SU-DHL-6 (cell line): ENCODE data around the gene GOPC.

Experiments
- EZH2phosphoT487 ChIP-seq: fragments of 200-600 bp; sonication (generic), shearing (Covaris generic); conservative IDR thresholded peaks from 2 replicates; pipeline ENCODE4 v1.6.1; 2018; ENCODE audit warnings: mild to moderate bottlenecking, antibody characterized with exemption, low read length, moderate library complexity, mixed read lengths
- TF ChIP-seq, protein P1 (sequence below): fragments of 200-600 bp; sonication (generic); IDR thresholded peaks from one replicate; pipeline ENCODE4 v1.5.1; 2017; ENCODE audit warnings: antibody characterized with exemption, mild to moderate bottlenecking, low read length, moderate library complexity; ENCODE audit not compliant: insufficient read depth, poor library complexity, severe bottlenecking

DNA sequence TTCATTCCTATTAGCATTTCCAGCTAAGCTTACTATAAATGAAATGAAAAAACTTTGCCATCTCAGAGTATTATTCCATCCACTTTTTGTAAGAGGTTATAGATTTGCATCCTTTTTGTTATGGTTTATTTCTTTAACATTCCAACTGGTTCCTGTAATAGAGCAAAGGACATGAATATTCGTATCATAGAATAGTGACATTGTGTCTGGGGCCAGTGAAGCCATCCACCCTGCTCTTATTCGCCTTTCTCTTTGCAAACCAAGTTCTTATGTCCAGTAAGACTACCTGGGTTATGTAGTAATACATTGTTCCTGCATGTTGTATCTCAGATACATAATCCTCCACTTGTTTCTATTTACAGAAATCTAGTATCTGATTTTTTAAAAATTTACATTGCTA, 76.7 kb downstream of the GOPC start:
- TF ChIP-seq, protein P1, sequence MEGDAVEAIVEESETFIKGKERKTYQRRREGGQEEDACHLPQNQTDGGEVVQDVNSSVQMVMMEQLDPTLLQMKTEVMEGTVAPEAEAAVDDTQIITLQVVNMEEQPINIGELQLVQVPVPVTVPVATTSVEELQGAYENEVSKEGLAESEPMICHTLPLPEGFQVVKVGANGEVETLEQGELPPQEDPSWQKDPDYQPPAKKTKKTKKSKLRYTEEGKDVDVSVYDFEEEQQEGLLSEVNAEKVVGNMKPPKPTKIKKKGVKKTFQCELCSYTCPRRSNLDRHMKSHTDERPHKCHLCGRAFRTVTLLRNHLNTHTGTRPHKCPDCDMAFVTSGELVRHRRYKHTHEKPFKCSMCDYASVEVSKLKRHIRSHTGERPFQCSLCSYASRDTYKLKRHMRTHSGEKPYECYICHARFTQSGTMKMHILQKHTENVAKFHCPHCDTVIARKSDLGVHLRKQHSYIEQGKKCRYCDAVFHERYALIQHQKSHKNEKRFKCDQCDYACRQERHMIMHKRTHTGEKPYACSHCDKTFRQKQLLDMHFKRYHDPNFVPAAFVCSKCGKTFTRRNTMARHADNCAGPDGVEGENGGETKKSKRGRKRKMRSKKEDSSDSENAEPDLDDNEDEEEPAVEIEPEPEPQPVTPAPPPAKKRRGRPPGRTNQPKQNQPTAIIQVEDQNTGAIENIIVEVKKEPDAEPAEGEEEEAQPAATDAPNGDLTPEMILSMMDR: no peak
- no peak for TF ChIP-seq EZH2phosphoT487
